A673 (cell line): Measurements from ENCODE around the gene PTPN18.

Source experiments
- EZH2 ChIP-seq: fragments of 200-600 bp; sonication (generic); IDR thresholded peaks from 2 replicates; pipeline ENCODE4 v1.6.1; 2017; ENCODE audit warnings: borderline replicate concordance, low read depth, mild to moderate bottlenecking, mixed read lengths, antibody characterized with exemption, low read length; ENCODE audit not compliant: poor library complexity, severe bottlenecking
- TF ChIP-seq, protein P1 (sequence below): fragments of 300-800, 200-600 bp; sonication (generic); conservative IDR thresholded peaks from 2 replicates; pipeline ENCODE4 v1.5.1; 2017; ENCODE audit warnings: low read depth, mild to moderate bottlenecking, antibody characterized with exemption, low read length, moderate library complexity, mixed read lengths

DNA sequence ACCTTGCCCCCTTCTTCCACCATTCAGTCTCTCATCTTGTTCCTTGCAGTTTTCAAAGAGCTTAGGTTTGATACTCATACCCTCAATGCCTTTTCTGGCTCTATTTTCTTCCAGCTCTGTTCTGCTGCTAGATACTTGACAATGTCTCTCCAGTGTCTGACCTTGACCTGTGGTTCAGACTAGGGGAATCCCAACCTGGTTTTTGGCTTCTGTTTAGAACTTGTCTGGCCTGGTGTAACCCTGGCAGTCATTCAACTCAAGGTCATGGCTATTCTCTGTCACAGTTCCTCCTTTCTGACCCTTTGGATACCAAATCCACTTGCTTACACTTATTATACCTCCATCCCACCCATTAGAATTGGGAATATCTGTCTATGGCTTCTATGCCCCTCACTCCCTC lies 45.0 kb upstream of the PTPN18 start:
- no peak for TF ChIP-seq EZH2
- TF ChIP-seq, protein P1, sequence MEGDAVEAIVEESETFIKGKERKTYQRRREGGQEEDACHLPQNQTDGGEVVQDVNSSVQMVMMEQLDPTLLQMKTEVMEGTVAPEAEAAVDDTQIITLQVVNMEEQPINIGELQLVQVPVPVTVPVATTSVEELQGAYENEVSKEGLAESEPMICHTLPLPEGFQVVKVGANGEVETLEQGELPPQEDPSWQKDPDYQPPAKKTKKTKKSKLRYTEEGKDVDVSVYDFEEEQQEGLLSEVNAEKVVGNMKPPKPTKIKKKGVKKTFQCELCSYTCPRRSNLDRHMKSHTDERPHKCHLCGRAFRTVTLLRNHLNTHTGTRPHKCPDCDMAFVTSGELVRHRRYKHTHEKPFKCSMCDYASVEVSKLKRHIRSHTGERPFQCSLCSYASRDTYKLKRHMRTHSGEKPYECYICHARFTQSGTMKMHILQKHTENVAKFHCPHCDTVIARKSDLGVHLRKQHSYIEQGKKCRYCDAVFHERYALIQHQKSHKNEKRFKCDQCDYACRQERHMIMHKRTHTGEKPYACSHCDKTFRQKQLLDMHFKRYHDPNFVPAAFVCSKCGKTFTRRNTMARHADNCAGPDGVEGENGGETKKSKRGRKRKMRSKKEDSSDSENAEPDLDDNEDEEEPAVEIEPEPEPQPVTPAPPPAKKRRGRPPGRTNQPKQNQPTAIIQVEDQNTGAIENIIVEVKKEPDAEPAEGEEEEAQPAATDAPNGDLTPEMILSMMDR: no peak
